ENCODE results near the gene MTMR1.

MTMR1 gene

GRCh38 chrX:150688911-150689451 lies 4.2 kb upstream of the MTMR1 start:
- H3K27ac Mint-ChIP-seq = no peak overlapping the region
- no peak for DNase-seq
- H3K27me3 Mint-ChIP-seq = peaks cover 2% of the 10 kb centered on the region
- peaks cover 19% of the 10 kb centered on the region for H3K36me3 Mint-ChIP-seq
- peaks cover 34% of the 10 kb centered on the region for H3K4me1 Mint-ChIP-seq
- no peaks in the 10 kb centered on the region for H3K9me3 Mint-ChIP-seq
- no peak overlapping the region for H3K4me3 Mint-ChIP-seq
- CTCF ChIA-PET = interaction anchor here (6.7 kb wide), 1 partner anchor 29 kb away, joined by 94 read pairs; no protein-coding TSS in a partner anchor

- Mint-ChIP-seq H3K27me3 (peaks cover 4% of the 10 kb centered on the region), H3K4me1 (peaks cover 43% of the 10 kb centered on the region), H3K4me3 (no peak overlapping the region), H3K36me3 (peaks cover 22% of the 10 kb centered on the region), H3K9me3 (no peaks in the 10 kb centered on the region), H3K27ac (no peak overlapping the region)
- no peak for DNase-seq
- CTCF ChIA-PET = interaction anchor here (0.9 kb wide), 1 partner anchor 26 kb away, joined by 3 read pairs; no protein-coding TSS in a partner anchor
Measured at GRCh38 chrX:150690126-150690525, 3.1 kb upstream of the MTMR1 start.

- DNase-seq = no peak
- Mint-ChIP-seq H3K27me3 (peaks cover 4% of the 10 kb centered on the region), H3K4me1 (peaks cover 64% of the 10 kb centered on the region), H3K36me3 (peaks cover 40% of the 10 kb centered on the region), H3K27ac (peak overlapping the region; percentile 98), H3K4me3 (peak overlapping the region; percentile 92), H3K9me3 (no peaks in the 10 kb centered on the region)
- CTCF ChIA-PET = interaction anchor here (0.6 to 2.2 kb wide), 3 partner anchors 9 to 415 kb away, joined by 3 to 8 read pairs (median 7); no protein-coding TSS in a partner anchor
Measured at GRCh38 chrX:150692296-150692695, 900 bp upstream of the MTMR1 start.

- CTCF ChIA-PET = no interaction called here
- H3K4me1 Mint-ChIP-seq = peaks cover 64% of the 10 kb centered on the region
- DNase-seq = peak; percentile 87
- H3K36me3 Mint-ChIP-seq = peaks cover 46% of the 10 kb centered on the region
- peak overlapping the region; percentile 92 for H3K4me3 Mint-ChIP-seq
- H3K27ac Mint-ChIP-seq = peak overlapping the region; percentile 100
- no peaks in the 10 kb centered on the region for H3K9me3 Mint-ChIP-seq
- peaks cover 4% of the 10 kb centered on the region for H3K27me3 Mint-ChIP-seq
Measured at GRCh38 chrX:150693725-150694574, 754 bp downstream of the MTMR1 start.

- DNase-seq = peak; percentile 28
- peak overlapping the region; percentile 92 for H3K4me3 Mint-ChIP-seq
- peaks cover 44% of the 10 kb centered on the region for H3K36me3 Mint-ChIP-seq
- peaks cover 63% of the 10 kb centered on the region for H3K4me1 Mint-ChIP-seq
- peak overlapping the region; percentile 100 for H3K27ac Mint-ChIP-seq
- H3K27me3 Mint-ChIP-seq = peaks cover 4% of the 10 kb centered on the region
- H3K9me3 Mint-ChIP-seq = no peaks in the 10 kb centered on the region
- CTCF ChIA-PET = no interaction called here
Measured at GRCh38 chrX:150694738-150695410, 1.7 kb downstream of the MTMR1 start.

- DNase-seq = no peak
- H3K27me3 Mint-ChIP-seq = peaks cover 4% of the 10 kb centered on the region
- CTCF ChIA-PET = interaction anchor here (0.7 to 1.3 kb wide), 3 partner anchors 11 to 19 kb away, joined by 3 to 8 read pairs (median 3); no protein-coding TSS in a partner anchor
- peak overlapping the region; percentile 92 for H3K4me3 Mint-ChIP-seq
- peak overlapping the region; percentile 100 for H3K27ac Mint-ChIP-seq
- H3K36me3 Mint-ChIP-seq = peaks cover 42% of the 10 kb centered on the region
- H3K4me1 Mint-ChIP-seq = peaks cover 57% of the 10 kb centered on the region
- H3K9me3 Mint-ChIP-seq = no peaks in the 10 kb centered on the region
Measured at GRCh38 chrX:150696331-150696730, 3.1 kb downstream of the MTMR1 start.

- no peaks in the 10 kb centered on the region for H3K9me3 Mint-ChIP-seq
- H3K4me3 Mint-ChIP-seq = peak overlapping the region; percentile 92
- H3K27me3 Mint-ChIP-seq = peaks cover 4% of the 10 kb centered on the region
- H3K36me3 Mint-ChIP-seq = peaks cover 44% of the 10 kb centered on the region
- peaks cover 55% of the 10 kb centered on the region for H3K4me1 Mint-ChIP-seq
- H3K27ac Mint-ChIP-seq = peak overlapping the region; percentile 70
- CTCF ChIA-PET = interaction anchor here (1.1 kb wide), 1 partner anchor 13 kb away, joined by 8 read pairs; no protein-coding TSS in a partner anchor
- no peak for DNase-seq
Measured at GRCh38 chrX:150696866-150697265, 3.7 kb downstream of the MTMR1 start.

- Mint-ChIP-seq H3K36me3 (peaks cover 42% of the 10 kb centered on the region), H3K9me3 (no peaks in the 10 kb centered on the region)
Measured at GRCh38 chrX:150697641-150698040, 4.4 kb downstream of the MTMR1 start.

GRCh38 chrX:150698981-150699380 lies 5.8 kb downstream of the MTMR1 start:
- Mint-ChIP-seq H3K4me3 (no peak overlapping the region), H3K36me3 (peaks cover 50% of the 10 kb centered on the region), H3K4me1 (peaks cover 58% of the 10 kb centered on the region), H3K9me3 (no peaks in the 10 kb centered on the region), H3K27ac (no peak overlapping the region), H3K27me3 (peaks cover 2% of the 10 kb centered on the region)
- no peak for DNase-seq
- CTCF ChIA-PET = interaction anchor here (1.9 kb wide), 1 partner anchor 17 kb away, joined by 7 read pairs; no protein-coding TSS in a partner anchor

More at GRCh38 chrX:150697641-150698040, 4.4 kb downstream of the MTMR1 start:
- DNase-seq = no peak
- H3K4me3 Mint-ChIP-seq = peak overlapping the region; percentile 7
- H3K4me1 Mint-ChIP-seq = peaks cover 51% of the 10 kb centered on the region
- peaks cover 4% of the 10 kb centered on the region for H3K27me3 Mint-ChIP-seq
- H3K27ac Mint-ChIP-seq = peak overlapping the region; percentile 70
- CTCF ChIA-PET = interaction anchor here (0.8 kb wide), 1 partner anchor 18 kb away, joined by 3 read pairs; no protein-coding TSS in a partner anchor

- no peak overlapping the region for H3K4me3 Mint-ChIP-seq
- CTCF ChIA-PET = interaction anchor here (1.1 to 2.3 kb wide), 3 partner anchors 13 to 16 kb away, joined by 3 to 7 read pairs (median 7); no protein-coding TSS in a partner anchor
- no peak for DNase-seq
- H3K9me3 Mint-ChIP-seq = no peaks in the 10 kb centered on the region
- no peaks in the 10 kb centered on the region for H3K27me3 Mint-ChIP-seq
- peaks cover 57% of the 10 kb centered on the region for H3K36me3 Mint-ChIP-seq
- H3K27ac Mint-ChIP-seq = no peak overlapping the region
- H3K4me1 Mint-ChIP-seq = peaks cover 54% of the 10 kb centered on the region
Measured at GRCh38 chrX:150700107-150700506, 6.9 kb downstream of the MTMR1 start.

GRCh38 chrX:150701377-150701776 lies 8.2 kb downstream of the MTMR1 start:
- CTCF ChIA-PET = interaction anchor here (2.3 kb wide), 1 partner anchor 17 kb away, joined by 7 read pairs; no protein-coding TSS in a partner anchor
- no peak overlapping the region for H3K4me3 Mint-ChIP-seq
- H3K4me1 Mint-ChIP-seq = peaks cover 45% of the 10 kb centered on the region
- peaks cover 57% of the 10 kb centered on the region for H3K36me3 Mint-ChIP-seq
- no peak for DNase-seq
- H3K27me3 Mint-ChIP-seq = no peaks in the 10 kb centered on the region
- H3K27ac Mint-ChIP-seq = no peak overlapping the region
- no peaks in the 10 kb centered on the region for H3K9me3 Mint-ChIP-seq

- Mint-ChIP-seq H3K4me1 (peaks cover 33% of the 10 kb centered on the region), H3K4me3 (no peak overlapping the region), H3K27ac (no peak overlapping the region), H3K36me3 (peaks cover 57% of the 10 kb centered on the region), H3K9me3 (no peaks in the 10 kb centered on the region), H3K27me3 (no peaks in the 10 kb centered on the region)
- CTCF ChIA-PET = interaction anchor here (0.7 to 2.0 kb wide), 5 partner anchors 9 to 157 kb away, joined by 3 to 7 read pairs (median 4); no protein-coding TSS in a partner anchor
- DNase-seq = no peak
Measured at GRCh38 chrX:150702966-150703694, 9.9 kb downstream of the MTMR1 start.

- Mint-ChIP-seq H3K9me3 (no peaks in the 10 kb centered on the region), H3K4me1 (peaks cover 33% of the 10 kb centered on the region), H3K4me3 (no peak overlapping the region), H3K36me3 (peaks cover 59% of the 10 kb centered on the region), H3K27ac (no peak overlapping the region), H3K27me3 (no peaks in the 10 kb centered on the region)
- CTCF ChIA-PET = interaction anchor here (0.9 to 2.0 kb wide), 4 partner anchors 9 to 20 kb away, joined by 3 to 7 read pairs (median 4); no protein-coding TSS in a partner anchor
- DNase-seq = no peak
Measured at GRCh38 chrX:150703695-150703974, 10.4 kb downstream of the MTMR1 start.
